ENCODE data around the gene KCNJ1. TPM values are rescaled to one million over a fixed set of nuclear protein-coding genes. Genes with fewer than 3 reads are reported as not detected.

The KCNJ1 gene
- total RNA-seq (2021; fragmentation: NEBNext Ultra II Directional; extraction: Animal tissue kit (Norgen Biotek cat#: 25700)) (0.15 and 0.17 TPM in 2 replicates), polyA plus RNA-seq (2011; rRNA removed) (0.19 and 0.23 TPM in 2 replicates), polyA minus RNA-seq (2011; rRNA and poly(A)+ RNA removed) (0.06 and 0.22 TPM in 2 replicates)
- 0.14 TPM for polyA plus RNA-seq (2011; cell fraction: cytosol; rRNA removed)
- 0.14 TPM for polyA plus RNA-seq (2011; cell fraction: nucleus; rRNA removed)
- polyA plus RNA-seq (2012, experiment 1 of 2), result 0.17 to 0.64 TPM (median 0.23 TPM) in 4 replicates
- polyA plus RNA-seq (2012, experiment 2 of 2), result not detected
- 0.12 TPM for polyA plus RNA-seq (2013, experiment 1 of 2)
- 0.11 TPM for polyA plus RNA-seq (2013, experiment 2 of 2)
- polyA minus RNA-seq (2011; cell fraction: cytosol; rRNA and poly(A)+ RNA removed), result not detected
- 0.10 TPM for polyA minus RNA-seq (2011; cell fraction: nucleus; rRNA and poly(A)+ RNA removed)
- long read RNA-seq, experiment 1, result 0 reads
- long read RNA-seq, experiment 2, result 0 reads

DNA sequence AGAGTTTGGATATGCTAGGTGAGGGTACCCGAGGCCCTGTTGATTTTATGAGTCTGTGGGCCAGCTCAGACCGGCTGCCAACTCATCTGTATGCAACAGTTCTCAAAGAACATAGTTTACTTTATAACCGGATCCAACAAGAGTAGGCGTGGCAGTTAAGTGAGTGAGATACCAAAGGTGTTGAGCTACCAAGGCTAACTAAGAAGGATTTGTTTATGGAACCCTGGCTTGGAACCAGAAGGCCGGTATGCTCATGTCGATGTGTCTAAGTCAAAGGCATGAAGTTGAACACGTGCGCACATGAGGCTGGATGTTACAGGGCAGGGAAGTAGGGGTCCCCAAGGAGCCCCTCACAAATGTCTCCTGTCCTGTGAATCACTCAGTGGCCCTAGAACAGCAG lies at the start of gene KCNJ1:
Gene KCNJ1, minus strand, starts transcription at position 20 of the 400 bp plus-strand sequence. CDS start 27,053 bp downstream, outside the sequence.
- no peak within 1 kb of the TSS for H3K4me2 ChIP-seq (ENCODE audit: insufficient read depth in 1 of 2, low read depth in 2 of 2, low read length in 2 of 2)
- no peak within 1 kb of the TSS for H3K56ac ChIP-seq (replicated peaks; ENCODE audit: insufficient read length, low read depth, low read length)
- no peak within 1 kb of the TSS for H3K14ac ChIP-seq (ENCODE audit: insufficient read length)
- no peak for TF ChIP-seq JUN (IDR thresholded peaks at IDR 0.05; ENCODE audit: low read depth, low read length)
- TF ChIP-seq SP2 (IDR thresholded peaks at IDR 0.05; ENCODE audit: low read length), result no peak
- TF ChIP-seq, protein P1, sequence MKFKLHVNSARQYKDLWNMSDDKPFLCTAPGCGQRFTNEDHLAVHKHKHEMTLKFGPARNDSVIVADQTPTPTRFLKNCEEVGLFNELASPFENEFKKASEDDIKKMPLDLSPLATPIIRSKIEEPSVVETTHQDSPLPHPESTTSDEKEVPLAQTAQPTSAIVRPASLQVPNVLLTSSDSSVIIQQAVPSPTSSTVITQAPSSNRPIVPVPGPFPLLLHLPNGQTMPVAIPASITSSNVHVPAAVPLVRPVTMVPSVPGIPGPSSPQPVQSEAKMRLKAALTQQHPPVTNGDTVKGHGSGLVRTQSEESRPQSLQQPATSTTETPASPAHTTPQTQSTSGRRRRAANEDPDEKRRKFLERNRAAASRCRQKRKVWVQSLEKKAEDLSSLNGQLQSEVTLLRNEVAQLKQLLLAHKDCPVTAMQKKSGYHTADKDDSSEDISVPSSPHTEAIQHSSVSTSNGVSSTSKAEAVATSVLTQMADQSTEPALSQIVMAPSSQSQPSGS (IDR thresholded peaks at IDR 0.05; ENCODE audit: low read length), result no peak
- TF ChIP-seq PHF8 (conservative IDR thresholded peaks at IDR 0.05; ENCODE audit: low read depth, low read length), result no peak
- no peak for TF ChIP-seq POU5F1 (IDR thresholded peaks at IDR 0.05; ENCODE audit: low read depth, low read length)
- TF ChIP-seq TAF1 (IDR thresholded peaks at IDR 0.05; ENCODE audit: low read depth, low read length), result no peak
- TF ChIP-seq KDM5A (IDR thresholded peaks at IDR 0.05; ENCODE audit: low read length), result no peak
- ChIA-PET POLR2A (ENCODE audit: partially characterized antibody) (no interaction called here), CTCF (ENCODE audit: partially characterized antibody) (interaction anchor here (0.6 to 2.3 kb wide), 5 partner anchors 17 to 59 kb away, joined by 3 to 18 read pairs (median 4); no protein-coding TSS in a partner anchor)
- H2AFZ ChIP-seq (ENCODE audit: low read length), result no peak within 1 kb of the TSS
- no peaks in the 10 kb centered on the region for H3K79me2 ChIP-seq (ENCODE audit: control insufficient read depth in 1 of 2, insufficient read depth in 2 of 2, low read length in 2 of 2)
- H3K18ac ChIP-seq (ENCODE audit: extremely low read depth, low read length), result no peak within 1 kb of the TSS
- H3K4ac ChIP-seq (replicated peaks; ENCODE audit: insufficient read length, low read depth, low read length), result no peak within 1 kb of the TSS
- no peaks in the 10 kb centered on the region for H3K9me3 ChIP-seq (ENCODE audit: insufficient read depth in 2 of 2, low read depth in 1 of 2, low read length in 1 of 2)
- peaks cover 17 to 24% (median 21%) of the 10 kb centered on the region in 4 experiments for H3K4me1 ChIP-seq (replicated peaks in 1 of 4; ENCODE audit: control insufficient read depth in 3 of 4, insufficient read depth in 4 of 4, low read length in 3 of 4)
- no peak within 1 kb of the TSS for H4K91ac ChIP-seq (replicated peaks; ENCODE audit: insufficient read length, low read length)
- no peaks in the 10 kb centered on the region for H3K79me1 ChIP-seq (ENCODE audit: low read depth, low read length)
- DNase-seq (ENCODE audit: low read depth in 1 of 2, low spot score in 2 of 2) (no peak), FAIRE-seq (no peak)
- no peak within 1 kb of the TSS for H3K23ac ChIP-seq (ENCODE audit: insufficient read length)
- H4K20me1 ChIP-seq (replicated peaks in 1 of 2; ENCODE audit: control insufficient read depth in 1 of 2, insufficient read depth in 2 of 2, low read length in 2 of 2), result no peaks in the 10 kb centered on the region
- no peak within 1 kb of the TSS for H3K4me3 ChIP-seq (ENCODE audit: extremely low read depth in 1 of 4, insufficient read depth in 2 of 4, low read depth in 3 of 4, low read length in 4 of 4)
- WGBS, 2 experiments (ENCODE audit: extremely low coverage in 1 of 2, insufficient coverage in 1 of 2, insufficient read length in 1 of 2, insufficient replicate concordance in 2 of 2, low coverage in 1 of 2, low lambda C conversion rate in 2 of 2, missing lambda C conversion rate in 1 of 2), result 90% methylated on average over 8 of the region's 8 CpGs; no CpG with 5 or more reads in 1 of the 2 experiments
- no peak within 1 kb of the TSS for H2BK5ac ChIP-seq (ENCODE audit: low read depth, low read length)
- H4K8ac ChIP-seq (ENCODE audit: extremely low read depth, insufficient read depth, low read length), result no peak within 1 kb of the TSS
- no peak within 1 kb of the TSS for H2BK15ac ChIP-seq (ENCODE audit: low read length)
- no peaks in the 10 kb centered on the region for H3K23me2 ChIP-seq (ENCODE audit: low read depth, low read length)
- no peak within 1 kb of the TSS for H3K9ac ChIP-seq (replicated peaks in 1 of 4; ENCODE audit: extremely low read depth in 1 of 4, low read depth in 3 of 4, low read length in 3 of 4)
- H4K5ac ChIP-seq (ENCODE audit: insufficient read length, low read depth, low read length), result no peak within 1 kb of the TSS
- no peaks in the 10 kb centered on the region for H3K36me3 ChIP-seq (ENCODE audit: control insufficient read depth in 2 of 4, insufficient read depth in 4 of 4, low read length in 3 of 4)
- H3K27me3 ChIP-seq (replicated peaks in 1 of 4; ENCODE audit: control insufficient read depth in 3 of 4, extremely low read depth in 1 of 4, insufficient read depth in 3 of 4, low read length in 3 of 4), result peaks cover 0 to 6% (median under 1%) of the 10 kb centered on the region in 4 experiments; a peak in 3 of 7 replicates
- no peak within 1 kb of the TSS for H2AK5ac ChIP-seq (ENCODE audit: low read depth, low read length)
- H2BK20ac ChIP-seq (ENCODE audit: low read length), result no peak within 1 kb of the TSS
- H2BK12ac ChIP-seq (ENCODE audit: low read depth, low read length), result no peak within 1 kb of the TSS
- no peak within 1 kb of the TSS for H3K27ac ChIP-seq (ENCODE audit: low read depth, low read length)
- H2BK120ac ChIP-seq (replicated peaks; ENCODE audit: low read depth, low read length), result no peak within 1 kb of the TSS

All from H1 (cell line).